K562 (cell line): ENCODE measurements around the gene ARHGAP18. TPM values are rescaled to one million over a fixed set of nuclear protein-coding genes. Genes with fewer than 3 reads are reported as not detected.

Experiments
- CEBPZ ChIP-seq: fragments of 150-350 bp; IDR thresholded peaks from 2 replicates; pipeline ENCODE4 v1.6.1; 2014; ENCODE audit warnings: low read depth, mild to moderate bottlenecking, low read length, borderline replicate concordance
- ETV6 ChIP-seq, 3 experiments: fragments of 150-350 bp in 1 of 3; sonication (generic) in 1 of 3; formaldehyde crosslinking in 1 of 3; IDR thresholded peaks; 2 replicates each; pipeline versions ENCODE4 v1.6.1 to v1.8.0; 2014 to 2022; ENCODE audit warnings: borderline replicate concordance in 2 of 3, low read depth in 2 of 3, antibody characterized with exemption in 1 of 3, low read length in 1 of 3, mild to moderate bottlenecking in 1 of 3, missing genetic modification reagents in 1 of 3
- FOS ChIP-seq: IDR thresholded peaks from 3 replicates; pipeline ENCODE4 v1.6.1; 2011; ENCODE audit not compliant: insufficient read length; ENCODE audit errors: extremely low read depth
- FOXK1 ChIP-seq: sonication (generic); formaldehyde crosslinking; IDR thresholded peaks from 2 replicates; pipeline ENCODE4 v1.8.0; 2022; ENCODE audit warnings: missing genetic modification reagents, mild to moderate bottlenecking, borderline replicate concordance
- MYNN ChIP-seq, 2 experiments: sonication (generic); formaldehyde crosslinking in 1 of 2; IDR thresholded peaks; 2 replicates each; pipeline versions ENCODE4 v1.5.0 to v1.6.1; 2016 to 2020; ENCODE audit warnings: antibody characterized with exemption in 1 of 2, missing genetic modification reagents in 1 of 2
- NR2C2 ChIP-seq, 2 experiments: fragments of 200-800 bp in 1 of 2; sonication (Bioruptor generic) in 1 of 2; sonication (generic) in 1 of 2; formaldehyde crosslinking in 1 of 2; IDR thresholded peaks; 2 replicates each; pipeline versions ENCODE4 v1.6.1 to v1.8.0; 2016 to 2022; ENCODE audit warnings: mild to moderate bottlenecking in 1 of 2, missing compliant biosample characterization in 1 of 2, missing genetic modification characterization in 1 of 2, missing genetic modification reagents in 1 of 2
- SAP30 ChIP-seq: fragments of 200-600 bp; sonication (generic); IDR thresholded peaks from 2 replicates; pipeline ENCODE4 v1.6.1; 2012; ENCODE audit warnings: borderline replicate concordance, low read depth, mild to moderate bottlenecking, moderate library complexity, low read length, control low read depth, inconsistent platforms; ENCODE audit not compliant: insufficient read depth, poor library complexity, severe bottlenecking
- SPI1 ChIP-seq: IDR thresholded peaks from 2 replicates; pipeline ENCODE4 v1.6.1; 2011; ENCODE audit warnings: low read depth, low read length, control low read depth, borderline replicate concordance
- THAP12 ChIP-seq: fragments of 250-450 bp; sonication (Bioruptor Pico); IDR thresholded peaks from 2 replicates; pipeline ENCODE4 v1.9.0; 2021; ENCODE audit warnings: mild to moderate bottlenecking, inconsistent platforms
- ZNF175 ChIP-seq: fragments of 200-800 bp; sonication (Bioruptor generic); IDR thresholded peaks from 2 replicates; pipeline ENCODE4 v1.6.1; 2016; ENCODE audit warnings: low read depth, mild to moderate bottlenecking, missing genetic modification characterization, missing compliant biosample characterization
- ZNF79 ChIP-seq: fragments of 250-450 bp; sonication (Bioruptor Pico); IDR thresholded peaks from 2 replicates; pipeline ENCODE4 v1.4.0; 2020; ENCODE audit warnings: low read depth, mild to moderate bottlenecking, moderate library complexity
- polyA plus RNA-seq, 8 experiments: library from polyadenylated mRNA; depleted of rRNA in 4 of 8; stranded (reverse) in 5 of 8; unstranded in 3 of 8; fragments of >200 nt; fragmentation: Nextera tagmentation in 2 of 8; fragmentation: Illumina TruSeq in 1 of 8; extraction: Ambion mirVana in 2 of 8; extraction: Trizol in 1 of 8; gene quantifications; 2 replicates each; pipeline versions ENCODE4 v1.2.1 to v1.2.3, GENCODE V29; 2011 to 2014; ENCODE audit warnings: inconsistent platforms in 1 of 8, missing spikeins in 1 of 8
- total RNA-seq, 7 experiments: library from RNA; depleted of rRNA in 6 of 7; stranded (reverse); fragments of >200 nt in 6 of 7; fragmentation: Illumina TruSeq in 2 of 7; extraction: Trizol in 2 of 7; gene quantifications; 2 replicates each; pipeline versions ENCODE4 v1.2.1 to v1.2.3, GENCODE V29; 2011 to 2021; ENCODE audit warnings: low replicate concordance in 1 of 7
- TF ChIP-seq, protein P1 (sequence below), 2 experiments: IDR thresholded peaks; 2 replicates each; pipeline ENCODE4 v1.6.1; 2011; ENCODE audit warnings: borderline replicate concordance in 1 of 2, control low read depth in 1 of 2, low read depth in 1 of 2, low read length in 1 of 2, mild to moderate bottlenecking in 1 of 2, mixed read lengths in 1 of 2, moderate library complexity in 1 of 2; ENCODE audit not compliant: insufficient read depth in 1 of 2, insufficient read length in 1 of 2, poor library complexity in 1 of 2, severe bottlenecking in 1 of 2; ENCODE audit errors: extremely low read depth in 1 of 2

Gene ARHGAP18
- total and polyA plus RNA-seq, 9 of the 15 experiments (the other 6 are each of a cell fraction or from before 2014, with no cell fraction given) = 13.3 to 29.7 (median 21.1) TPM

GRCh38 chr6:129709769-129710449 is at the start of gene ARHGAP18 (continued):
- TF ChIP-seq MYNN (IDR thresholded peaks at IDR 0.05) (peak; percentile 56; the same call in 1 of the 2 replicates), MYNN (CRISPR knock-in tag; IDR thresholded peaks at IDR 0.05) (no peak), ZNF175 (CRISPR knock-in tag) (peak; percentile 43; the same call in 1 of the 2 replicates), ETV6 (IDR thresholded peaks at IDR 0.05; ENCODE audit: borderline replicate concordance in 1 of 2, low read depth in 2 of 2, low read length in 1 of 2) (0 out of 4 replicates have a peak, but pooled peaks of 1 of the 2 experiments have one; percentile 22), ETV6 (CRISPR knock-in tag; IDR thresholded peaks at IDR 0.05; ENCODE audit: borderline replicate concordance) (no peak; the same call in 1 of the 2 replicates), FOS (peak; percentile 8), ZNF79 (no peak), CEBPZ (no peak), FOXK1 (CRISPR knock-in tag) (no peak; the same call in 1 of the 2 replicates), SPI1 (0 out of 2 replicates have a peak, but pooled peaks have one; percentile 26), THAP12 (CRISPR knock-in tag) (peak; percentile 56), SAP30 (peak; percentile 40), NR2C2 (CRISPR knock-in tag; IDR thresholded peaks at IDR 0.05) (no peak), NR2C2 (tag; IDR thresholded peaks at IDR 0.05) (peak; percentile 65; the same call in 1 of the 2 replicates)
- TF ChIP-seq, protein P1, sequence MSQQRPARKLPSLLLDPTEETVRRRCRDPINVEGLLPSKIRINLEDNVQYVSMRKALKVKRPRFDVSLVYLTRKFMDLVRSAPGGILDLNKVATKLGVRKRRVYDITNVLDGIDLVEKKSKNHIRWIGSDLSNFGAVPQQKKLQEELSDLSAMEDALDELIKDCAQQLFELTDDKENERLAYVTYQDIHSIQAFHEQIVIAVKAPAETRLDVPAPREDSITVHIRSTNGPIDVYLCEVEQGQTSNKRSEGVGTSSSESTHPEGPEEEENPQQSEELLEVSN (IDR thresholded peaks at IDR 0.05; ENCODE audit: borderline replicate concordance in 1 of 2, extremely low read depth in 1 of 2, insufficient read depth in 1 of 2, insufficient read length in 1 of 2, low read depth in 1 of 2, low read length in 1 of 2, poor library complexity in 1 of 2, severe bottlenecking in 1 of 2) = peak in 1 of 2 experiments; percentile 43
